HUES64 (cell line): ENCODE data around the gene NECAB3.
"Not testable (repeated sequence)": the region's sequence is repeated elsewhere in the genome, so short reads cannot be mapped to it uniquely, and the experiment has no call there.

Experiments used
- H3K27ac ChIP-seq: 2 replicates; pipeline ENCODE4 v1.7.0; 2013; ENCODE audit warnings: low read depth, low read length, inconsistent platforms
- H3K27me3 ChIP-seq: 2 replicates; pipeline ENCODE4 v1.6.1; 2013; ENCODE audit warnings: mild to moderate bottlenecking, low read length; ENCODE audit not compliant: insufficient read depth
- H3K36me3 ChIP-seq: 2 replicates; pipeline ENCODE4 v1.6.1; 2013; ENCODE audit warnings: mild to moderate bottlenecking, low read length; ENCODE audit not compliant: insufficient read depth
- H3K4me1 ChIP-seq: 2 replicates; pipeline ENCODE4 v1.6.1; 2013; ENCODE audit warnings: mild to moderate bottlenecking, low read length, moderate library complexity; ENCODE audit not compliant: insufficient read depth
- H3K4me3 ChIP-seq: 2 replicates; pipeline ENCODE4 v1.5.1; 2013; ENCODE audit warnings: mild to moderate bottlenecking, low read length, moderate library complexity
- H3K9ac ChIP-seq: 2 replicates; pipeline ENCODE4 v1.6.1; 2013; ENCODE audit warnings: mild to moderate bottlenecking, low read depth, low read length
- H3K9me3 ChIP-seq: 2 replicates; pipeline ENCODE4 v1.6.1; 2013; ENCODE audit warnings: low read depth, low read length; ENCODE audit not compliant: insufficient read depth
- WGBS: fragments of 150-250, 120-280 bp; methylation state at CpG from one replicate; pipeline ENCODE4 v1.1.7; 2013; ENCODE audit warnings: missing lambda C conversion rate; 5-methylcytosine and 5-hydroxymethylcytosine counted together

Gene NECAB3

GRCh38 chr20:33653218-33653899, 20.9 kb downstream of the NECAB3 start:
- Histone ChIP-seq H3K27me3 (no peaks in the 10 kb centered on the region), H3K4me1 (0 out of 2 replicates have a peak, but pooled peaks cover 4% of the 10 kb centered on the region), H3K36me3 (peaks cover 5% of the 10 kb centered on the region; the same call in 1 of the 2 replicates), H3K4me3 (no peak overlapping the region), H3K9ac (no peak overlapping the region), H3K27ac (no peak overlapping the region), H3K9me3 (no peaks in the 10 kb centered on the region)
- WGBS: 65% methylated on average over 16 of the region's 16 CpGs

- Histone ChIP-seq H3K4me1 (0 out of 2 replicates have a peak, but pooled peaks cover 4% of the 10 kb centered on the region), H3K27me3 (no peaks in the 10 kb centered on the region), H3K9me3 (no peaks in the 10 kb centered on the region), H3K4me3 (no peak overlapping the region), H3K27ac (no peak overlapping the region), H3K9ac (no peak overlapping the region), H3K36me3 (no peaks in the 10 kb centered on the region)
- WGBS: 94% methylated on average over 13 of the region's 13 CpGs
These were observed 22.6 kb downstream of the NECAB3 start for GRCh38 chr20:33651562-33652048.

- no peak overlapping the region for H3K4me3 ChIP-seq
- H3K9ac ChIP-seq: no peak overlapping the region
- H3K27me3 ChIP-seq: no peaks in the 10 kb centered on the region
- 0 out of 2 replicates have a peak, but pooled peaks cover 2% of the 10 kb centered on the region for H3K36me3 ChIP-seq
- 93% methylated on average over 9 of the region's 10 CpGs for WGBS
- H3K4me1 ChIP-seq: 0 out of 2 replicates have a peak, but pooled peaks cover 4% of the 10 kb centered on the region
- no peaks in the 10 kb centered on the region for H3K9me3 ChIP-seq
- H3K27ac ChIP-seq: no peak overlapping the region
These were observed 23.3 kb downstream of the NECAB3 start for GRCh38 chr20:33650753-33651561.

GRCh38 chr20:33650111-33650752, 24.0 kb downstream of the NECAB3 start:
- no peaks in the 10 kb centered on the region for H3K9me3 ChIP-seq
- no peak overlapping the region for H3K4me3 ChIP-seq
- H3K36me3 ChIP-seq: peaks cover 6% of the 10 kb centered on the region
- no peaks in the 10 kb centered on the region for H3K27me3 ChIP-seq
- no peak overlapping the region for H3K9ac ChIP-seq
- no peak overlapping the region for H3K27ac ChIP-seq
- H3K4me1 ChIP-seq: 0 out of 2 replicates have a peak, but pooled peaks cover 4% of the 10 kb centered on the region
- 98% methylated on average over 11 of the region's 11 CpGs for WGBS

- Histone ChIP-seq H3K27ac (no peak overlapping the region), H3K27me3 (no peaks in the 10 kb centered on the region), H3K36me3 (peaks cover 15% of the 10 kb centered on the region), H3K9me3 (no peaks in the 10 kb centered on the region), H3K4me1 (0 out of 2 replicates have a peak, but pooled peaks cover 4% of the 10 kb centered on the region), H3K9ac (no peak overlapping the region), H3K4me3 (no peak overlapping the region)
- WGBS: 92% methylated on average over 19 of the region's 19 CpGs
These were observed 25.0 kb downstream of the NECAB3 start for GRCh38 chr20:33649201-33649681.

GRCh38 chr20:33648396-33649004, 25.7 kb downstream of the NECAB3 start:
- Histone ChIP-seq H3K27ac (no peak overlapping the region), H3K4me1 (0 out of 2 replicates have a peak, but pooled peaks cover 2% of the 10 kb centered on the region), H3K27me3 (no peaks in the 10 kb centered on the region), H3K9me3 (no peaks in the 10 kb centered on the region), H3K36me3 (peaks cover 20% of the 10 kb centered on the region), H3K4me3 (no peak overlapping the region), H3K9ac (no peak overlapping the region)
- WGBS: 95% methylated on average over 14 of the region's 14 CpGs

GRCh38 chr20:33647603-33648395, 26.4 kb downstream of the NECAB3 start:
- no peaks in the 10 kb centered on the region for H3K27me3 ChIP-seq
- no peak overlapping the region for H3K4me3 ChIP-seq
- no peak overlapping the region for H3K9ac ChIP-seq
- no peaks in the 10 kb centered on the region for H3K4me1 ChIP-seq
- H3K27ac ChIP-seq: no peak overlapping the region
- WGBS: 93% methylated on average over 11 of the region's 11 CpGs
- peaks cover 20% of the 10 kb centered on the region for H3K36me3 ChIP-seq
- H3K9me3 ChIP-seq: no peaks in the 10 kb centered on the region

GRCh38 chr20:33646959-33647602, 27.1 kb downstream of the NECAB3 start:
- WGBS: 83% methylated on average over 14 of the region's 14 CpGs
- H3K9me3 ChIP-seq, H3K9ac ChIP-seq: not testable (repeated sequence)

GRCh38 chr20:33646191-33646590, 28.0 kb downstream of the NECAB3 start:
- H3K9ac ChIP-seq: no peak overlapping the region
- H3K36me3 ChIP-seq: peaks cover 22% of the 10 kb centered on the region
- H3K4me1 ChIP-seq: no peaks in the 10 kb centered on the region
- H3K9me3 ChIP-seq: no peaks in the 10 kb centered on the region
- WGBS: 95% methylated on average over 5 of the region's 5 CpGs
- H3K4me3 ChIP-seq: no peak overlapping the region
- H3K27ac ChIP-seq: no peak overlapping the region
- no peaks in the 10 kb centered on the region for H3K27me3 ChIP-seq

More at GRCh38 chr20:33646959-33647602, 27.1 kb downstream of the NECAB3 start:
- H3K36me3 ChIP-seq: peaks cover 22% of the 10 kb centered on the region
- not testable (repeated sequence) for H3K27me3 ChIP-seq, H3K27ac ChIP-seq, H3K4me3 ChIP-seq, H3K4me1 ChIP-seq

GRCh38 chr20:33645396-33645795, 28.8 kb downstream of the NECAB3 start:
- no peak overlapping the region for H3K4me3 ChIP-seq
- 90% methylated on average over 2 of the region's 2 CpGs for WGBS
- peaks cover 27% of the 10 kb centered on the region for H3K36me3 ChIP-seq
- no peaks in the 10 kb centered on the region for H3K9me3 ChIP-seq
- H3K27ac ChIP-seq: no peak overlapping the region
- no peak overlapping the region for H3K9ac ChIP-seq
- no peaks in the 10 kb centered on the region for H3K27me3 ChIP-seq
- H3K4me1 ChIP-seq: no peaks in the 10 kb centered on the region
